H1 (cell line): ENCODE measurements around the gene CDK19. TPM values are rescaled to one million over a fixed set of nuclear protein-coding genes. Genes with fewer than 3 reads are reported as not detected.

Experiments used
- CTCF ChIA-PET: fragments of 300-600 bp; sonication (Branson Sonifier 250); formaldehyde crosslinking; loops from one replicate; lab custom pipeline; 2021; ENCODE audit not compliant: partially characterized antibody; lab: Charles Lee
- POLR2A ChIA-PET: fragments of 300-600 bp; sonication (Branson Sonifier 250); formaldehyde crosslinking; loops from one replicate; lab custom pipeline; 2021; ENCODE audit warnings: inconsistent platforms; ENCODE audit not compliant: partially characterized antibody; lab: Charles Lee
- DNase-seq, 2 experiments: peaks; one replicate each; pipeline versions ENCODE4 v3.0.0 to v3.0.0-alpha.2; 2010 to 2022; ENCODE audit warnings: low spot score in 2 of 2, low read depth in 1 of 2, mixed read lengths in 1 of 2
- FAIRE-seq: peaks from 2 replicates; lab custom pipeline; 2011; peaks lifted over from hg19 to GRCh38; lab: Jason Lieb, UNC
- H2AFZ ChIP-seq: 2 replicates; pipeline ENCODE4 v1.8.1; 2012; ENCODE audit warnings: low read length, inconsistent platforms
- H2AK5ac ChIP-seq: 2 replicates; pipeline ENCODE4 v1.6.1; 2013; ENCODE audit warnings: low read depth, low read length
- H2BK120ac ChIP-seq: replicated peaks from 2 replicates; pipeline ENCODE3; 2013; ENCODE audit warnings: low read depth, low read length, inconsistent platforms
- H2BK12ac ChIP-seq: 2 replicates; pipeline ENCODE4 v1.6.1; 2013; ENCODE audit warnings: low read depth, low read length
- H2BK15ac ChIP-seq: 2 replicates; pipeline ENCODE4 v1.6.1; 2013; ENCODE audit warnings: low read length
- H2BK20ac ChIP-seq: 2 replicates; pipeline ENCODE4 v1.6.1; 2013; ENCODE audit warnings: low read length
- H2BK5ac ChIP-seq: 2 replicates; pipeline ENCODE4 v1.6.1; 2013; ENCODE audit warnings: low read depth, low read length
- H3K14ac ChIP-seq: 2 replicates; pipeline ENCODE4 v1.6.1; 2013; ENCODE audit warnings: inconsistent platforms; ENCODE audit not compliant: insufficient read length
- H3K18ac ChIP-seq: 2 replicates; pipeline ENCODE4 v1.6.1; 2013; ENCODE audit warnings: low read length; ENCODE audit errors: extremely low read depth
- H3K23ac ChIP-seq: 2 replicates; pipeline ENCODE4 v1.6.1; 2013; ENCODE audit warnings: inconsistent platforms; ENCODE audit not compliant: insufficient read length
- H3K23me2 ChIP-seq: 2 replicates; pipeline ENCODE4 v1.6.1; 2013; ENCODE audit warnings: low read depth, low read length
- H3K27ac ChIP-seq: 2 replicates; pipeline ENCODE4 v1.6.1; 2011; ENCODE audit warnings: low read depth, low read length, inconsistent platforms
- H3K27me3 ChIP-seq, 4 experiments: replicated peaks in 1 of 4; 1 replicate in 1 of 4; 2 replicates in 3 of 4; pipeline versions ENCODE4 v1.6.1 to v1.8.1; 2011 to 2013; ENCODE audit warnings: low read length in 3 of 4, mild to moderate bottlenecking in 3 of 4, inconsistent platforms in 2 of 4, mixed read lengths in 2 of 4, moderate library complexity in 1 of 4; ENCODE audit not compliant: control insufficient read depth in 3 of 4, insufficient read depth in 3 of 4; ENCODE audit errors: extremely low read depth in 1 of 4
- H3K36me3 ChIP-seq, 4 experiments: 2 replicates each; pipeline versions ENCODE4 v1.6.1 to v1.8.1; 2011 to 2013; ENCODE audit warnings: mild to moderate bottlenecking in 4 of 4, low read length in 3 of 4, moderate library complexity in 2 of 4, control low read depth in 1 of 4, inconsistent platforms in 1 of 4; ENCODE audit not compliant: insufficient read depth in 4 of 4, control insufficient read depth in 2 of 4
- H3K4ac ChIP-seq: replicated peaks from 2 replicates; pipeline ENCODE3; 2013; ENCODE audit warnings: low read length, low read depth, mixed read lengths, inconsistent platforms; ENCODE audit not compliant: insufficient read length
- H3K4me1 ChIP-seq, 4 experiments: replicated peaks in 1 of 4; 1 replicate in 1 of 4; 2 replicates in 3 of 4; pipeline versions ENCODE4 v1.6.1 to v1.8.1; 2011 to 2013; ENCODE audit warnings: low read length in 3 of 4, inconsistent platforms in 2 of 4, mixed read lengths in 1 of 4; ENCODE audit not compliant: insufficient read depth in 4 of 4, control insufficient read depth in 3 of 4
- H3K4me2 ChIP-seq, 2 experiments: 2 replicates each; pipeline versions ENCODE4 v1.6.1 to v1.8.1; 2011 to 2013; ENCODE audit warnings: low read depth in 2 of 2, low read length in 2 of 2, control low read depth in 1 of 2, inconsistent platforms in 1 of 2, mild to moderate bottlenecking in 1 of 2; ENCODE audit not compliant: insufficient read depth in 1 of 2
- H3K4me3 ChIP-seq, 4 experiments: fragments of 200-600, 300-600 bp in 1 of 4; sonication (generic), shearing (Covaris generic), sonication (Bioruptor Twin) in 1 of 4; 2 replicates each; pipeline versions ENCODE4 v1.5.1 to v1.8.1; 2011 to 2016; ENCODE audit warnings: low read length in 4 of 4, low read depth in 3 of 4, control low read depth in 2 of 4, inconsistent platforms in 2 of 4, mild to moderate bottlenecking in 2 of 4, mixed read lengths in 1 of 4, moderate library complexity in 1 of 4; ENCODE audit not compliant: insufficient read depth in 2 of 4; ENCODE audit errors: extremely low read depth in 1 of 4
- H3K56ac ChIP-seq: replicated peaks from 2 replicates; pipeline ENCODE3; 2013; ENCODE audit warnings: low read depth, mild to moderate bottlenecking, mixed read lengths, low read length, inconsistent platforms; ENCODE audit not compliant: insufficient read length
- H3K79me1 ChIP-seq: 2 replicates; pipeline ENCODE4 v1.6.1; 2013; ENCODE audit warnings: low read depth, low read length, control low read depth
- H3K79me2 ChIP-seq, 2 experiments: 2 replicates each; pipeline versions ENCODE4 v1.6.1 to v1.8.1; 2012 to 2013; ENCODE audit warnings: low read length in 2 of 2, mild to moderate bottlenecking in 2 of 2, inconsistent platforms in 1 of 2; ENCODE audit not compliant: insufficient read depth in 2 of 2, control insufficient read depth in 1 of 2
- H3K9ac ChIP-seq, 4 experiments: replicated peaks in 1 of 4; 1 replicate in 1 of 4; 2 replicates in 3 of 4; pipeline versions ENCODE4 v1.6.1 to v1.8.1; 2011 to 2013; ENCODE audit warnings: low read depth in 3 of 4, low read length in 3 of 4, control low read depth in 2 of 4, mild to moderate bottlenecking in 2 of 4, moderate library complexity in 2 of 4, inconsistent platforms in 1 of 4; ENCODE audit errors: extremely low read depth in 1 of 4
- H3K9me3 ChIP-seq, 2 experiments: 2 replicates each; pipeline versions ENCODE4 v1.6.1 to v1.8.1; 2012 to 2013; ENCODE audit warnings: mild to moderate bottlenecking in 2 of 2, moderate library complexity in 2 of 2, control low read depth in 1 of 2, inconsistent platforms in 1 of 2, low read depth in 1 of 2, low read length in 1 of 2, mixed read lengths in 1 of 2; ENCODE audit not compliant: insufficient read depth in 2 of 2
- H4K20me1 ChIP-seq, 2 experiments: replicated peaks in 1 of 2; 2 replicates each; pipeline versions ENCODE3 to v1.8.1; 2011 to 2013; ENCODE audit warnings: inconsistent platforms in 2 of 2, low read length in 2 of 2, mild to moderate bottlenecking in 1 of 2; ENCODE audit not compliant: insufficient read depth in 2 of 2, control insufficient read depth in 1 of 2
- H4K5ac ChIP-seq: 2 replicates; pipeline ENCODE4 v1.6.1; 2013; ENCODE audit warnings: low read length, low read depth, mixed read lengths, inconsistent platforms; ENCODE audit not compliant: insufficient read length
- H4K8ac ChIP-seq: 2 replicates; pipeline ENCODE4 v1.8.0; 2013; ENCODE audit warnings: mild to moderate bottlenecking, moderate library complexity, low read length, inconsistent platforms; ENCODE audit not compliant: insufficient read depth; ENCODE audit errors: extremely low read depth
- H4K91ac ChIP-seq: replicated peaks from 2 replicates; pipeline ENCODE3; 2013; ENCODE audit warnings: low read length, mixed read lengths, inconsistent platforms; ENCODE audit not compliant: insufficient read length
- CHD1 ChIP-seq: IDR thresholded peaks from 2 replicates; pipeline ENCODE4 v1.6.1; 2012; ENCODE audit warnings: low read depth, low read length, improper control_type of control experiment
- EZH2 ChIP-seq: fragments of 200-600 bp; sonication (generic); IDR thresholded peaks from 2 replicates; pipeline ENCODE4 v1.7.1; 2012; ENCODE audit warnings: low read depth, mild to moderate bottlenecking, moderate library complexity, low read length, inconsistent platforms; ENCODE audit not compliant: severe bottlenecking
- HDAC6 ChIP-seq: IDR thresholded peaks from one replicate; pipeline ENCODE4 v1.7.1; 2012; ENCODE audit warnings: low read depth, mild to moderate bottlenecking, inconsistent platforms, low read length, moderate library complexity
- KDM1A ChIP-seq: fragments of 200-600, 300-600 bp; sonication (generic); IDR thresholded peaks from 2 replicates; pipeline ENCODE4 v1.7.1; 2016; ENCODE audit warnings: mild to moderate bottlenecking, low read length, borderline replicate concordance
- KDM5A ChIP-seq: fragments of 200-600 bp; IDR thresholded peaks from 2 replicates; pipeline ENCODE4 v1.7.1; 2012; ENCODE audit warnings: mild to moderate bottlenecking, low read length, inconsistent platforms, mixed read lengths
- NRF1 ChIP-seq: IDR thresholded peaks from 2 replicates; pipeline ENCODE4 v1.6.1; 2011; ENCODE audit warnings: mild to moderate bottlenecking, low read depth, low read length, improper control_type of control experiment
- POU5F1 ChIP-seq: IDR thresholded peaks from 2 replicates; pipeline ENCODE4 v1.6.1; 2011; ENCODE audit warnings: low read depth, mild to moderate bottlenecking, low read length, moderate library complexity
- RAD21 ChIP-seq, 2 experiments: IDR thresholded peaks in 1 of 2; conservative IDR thresholded peaks in 1 of 2; 2 replicates each; pipeline ENCODE4 v1.6.1; 2011; ENCODE audit warnings: low read depth in 2 of 2, low read length in 2 of 2, improper control_type of control experiment in 1 of 2, inconsistent platforms in 1 of 2, mild to moderate bottlenecking in 1 of 2, moderate library complexity in 1 of 2
- SIRT6 ChIP-seq: IDR thresholded peaks from one replicate; pipeline ENCODE4 v1.7.1; 2012; ENCODE audit warnings: low read length, inconsistent platforms
- SIX5 ChIP-seq: IDR thresholded peaks from 2 replicates; pipeline ENCODE4 v1.6.1; 2011; ENCODE audit warnings: mild to moderate bottlenecking, low read depth, low read length
- SRF ChIP-seq: IDR thresholded peaks from 2 replicates; pipeline ENCODE4 v1.6.1; 2011; ENCODE audit warnings: mild to moderate bottlenecking, low read depth, low read length, moderate library complexity
- TBP ChIP-seq: IDR thresholded peaks from 2 replicates; pipeline ENCODE4 v1.6.1; 2011; ENCODE audit warnings: low read depth, low read length, improper control_type of control experiment
- TEAD4 ChIP-seq: IDR thresholded peaks from 2 replicates; pipeline ENCODE4 v1.6.1; 2012; ENCODE audit warnings: low read depth, low read length, inconsistent platforms, mixed read lengths
- WGBS, 2 experiments: shearing (Covaris generic) in 1 of 2; methylation state at CpG; one replicate each; pipeline versions ENCODE4 v1.1.6 to v1.1.7; 2013 to 2015; ENCODE audit warnings: low lambda C conversion rate in 2 of 2, mixed read lengths in 2 of 2, inconsistent platforms in 1 of 2, low coverage in 1 of 2, missing lambda C conversion rate in 1 of 2; ENCODE audit not compliant: insufficient replicate concordance in 2 of 2, insufficient coverage in 1 of 2, insufficient read length in 1 of 2; ENCODE audit errors: extremely low coverage in 1 of 2, missing lambda C conversion rate in 1 of 2; 5-methylcytosine and 5-hydroxymethylcytosine counted together
- polyA plus RNA-seq, 7 experiments: library from polyadenylated mRNA; depleted of rRNA in 3 of 7; stranded (reverse) in 5 of 7; unstranded in 2 of 7; fragments of >200 nt in 5 of 7; fragments of 200-250 nt in 2 of 7; gene quantifications; 1 replicate in 5 of 7; 2 replicates in 1 of 7; 4 replicates in 1 of 7; pipeline versions ENCODE4 v1.2.1 to v1.2.3, GENCODE V29; 2011 to 2013; ENCODE audit warnings: missing spikeins in 2 of 7, mixed read lengths in 2 of 7
- total RNA-seq: library from RNA; stranded (reverse); fragmentation: NEBNext Ultra II Directional; extraction: Animal tissue kit (Norgen Biotek cat#: 25700); gene quantifications from 2 replicates; pipeline ENCODE4 v1.2.1, GENCODE V29; 2021
- TF ChIP-seq, protein P1 (sequence below): IDR thresholded peaks from 2 replicates; pipeline ENCODE4 v1.6.1; 2012; ENCODE audit warnings: low read length, inconsistent platforms

CDK19 gene
- total and polyA plus RNA-seq, 2 of the 8 experiments (the other 6 are each of a cell fraction or from before 2014, with no cell fraction given) = 4.9 to 12.6 TPM

- no peaks in the 10 kb centered on the region for H3K36me3 ChIP-seq
- no peaks in the 10 kb centered on the region for H3K27me3 ChIP-seq
- H3K14ac ChIP-seq = no peak overlapping the region
- no peak overlapping the region for H3K56ac ChIP-seq
- no peak overlapping the region for H4K8ac ChIP-seq
- WGBS, 2 experiments = 80% methylated on average over 2 of the region's 2 CpGs; no CpG with 5 or more reads in 1 of the 2 experiments
- H3K79me2 ChIP-seq = no peaks in the 10 kb centered on the region
- H3K9ac ChIP-seq = no peak overlapping the region
- no peak for DNase-seq
- H2BK12ac ChIP-seq = no peak overlapping the region
- no peak overlapping the region for H3K18ac ChIP-seq
- H4K20me1 ChIP-seq = no peaks in the 10 kb centered on the region
- H3K9me3 ChIP-seq = no peaks in the 10 kb centered on the region
- H2BK20ac ChIP-seq = no peak overlapping the region
- H2BK5ac ChIP-seq = no peak overlapping the region
- H3K27ac ChIP-seq = no peak overlapping the region
- no peak overlapping the region for H2AFZ ChIP-seq
- H4K91ac ChIP-seq = no peak overlapping the region
- no peak overlapping the region for H3K4ac ChIP-seq
- no peaks in the 10 kb centered on the region for H3K4me1 ChIP-seq
- no peaks in the 10 kb centered on the region for H3K79me1 ChIP-seq
- no peak overlapping the region for H3K23ac ChIP-seq
- H3K4me3 ChIP-seq = no peak overlapping the region
- H2BK120ac ChIP-seq = no peak overlapping the region
- no peak for FAIRE-seq
- H2AK5ac ChIP-seq = no peak overlapping the region
- no peaks in the 10 kb centered on the region for H3K23me2 ChIP-seq
- no peak overlapping the region for H4K5ac ChIP-seq
- no peak overlapping the region for H2BK15ac ChIP-seq
- ChIA-PET CTCF (no interaction called here), POLR2A (no interaction called here)
- no peak overlapping the region for H3K4me2 ChIP-seq
- TF ChIP-seq TBP = no peak
- no peak for TF ChIP-seq CHD1
- no peak for TF ChIP-seq EZH2
- TF ChIP-seq HDAC6 = no peak
- no peak for TF ChIP-seq NRF1
- TF ChIP-seq KDM5A = no peak
- TF ChIP-seq, protein P1, sequence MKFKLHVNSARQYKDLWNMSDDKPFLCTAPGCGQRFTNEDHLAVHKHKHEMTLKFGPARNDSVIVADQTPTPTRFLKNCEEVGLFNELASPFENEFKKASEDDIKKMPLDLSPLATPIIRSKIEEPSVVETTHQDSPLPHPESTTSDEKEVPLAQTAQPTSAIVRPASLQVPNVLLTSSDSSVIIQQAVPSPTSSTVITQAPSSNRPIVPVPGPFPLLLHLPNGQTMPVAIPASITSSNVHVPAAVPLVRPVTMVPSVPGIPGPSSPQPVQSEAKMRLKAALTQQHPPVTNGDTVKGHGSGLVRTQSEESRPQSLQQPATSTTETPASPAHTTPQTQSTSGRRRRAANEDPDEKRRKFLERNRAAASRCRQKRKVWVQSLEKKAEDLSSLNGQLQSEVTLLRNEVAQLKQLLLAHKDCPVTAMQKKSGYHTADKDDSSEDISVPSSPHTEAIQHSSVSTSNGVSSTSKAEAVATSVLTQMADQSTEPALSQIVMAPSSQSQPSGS = no peak
- TF ChIP-seq KDM1A = no peak
- TF ChIP-seq SRF = no peak
- no peak for TF ChIP-seq SIRT6
- TF ChIP-seq SIX5 = no peak
- TF ChIP-seq RAD21 (IDR thresholded peaks at IDR 0.05 in 1 of 2, conservative IDR thresholded peaks at IDR 0.05 in 1 of 2; ENCODE audit: low read depth in 2 of 2, low read length in 2 of 2) = no peak
- TF ChIP-seq TEAD4 = no peak
- TF ChIP-seq POU5F1 = no peak
These were observed 241.7 kb downstream of the CDK19 start for GRCh38 chr6:110573537-110573936.
